Loucy (cell line): ENCODE data around the gene INPP5J.

ENCODE experiments used
- CTCF ChIP-seq: fragments of 200-600 bp; sonication (generic); conservative IDR thresholded peaks from 2 replicates; pipeline ENCODE4 v1.5.1; 2014; ENCODE audit warnings: mild to moderate bottlenecking, antibody characterized with exemption, low read length
- EZH2phosphoT487 ChIP-seq: fragments of 200-600 bp; IDR thresholded peaks from 2 replicates; pipeline ENCODE4 v1.6.1; 2018; ENCODE audit warnings: antibody characterized with exemption, mild to moderate bottlenecking, moderate library complexity, borderline replicate concordance

GRCh38 chr22:31089160-31090100 is 33.3 kb upstream of the INPP5J start:
- TF ChIP-seq CTCF (peak; percentile 77), EZH2phosphoT487 (no peak)
